Stomach (tissue), 9 donors: ENCODE results near the gene UBQLN1. TPM values are rescaled to one million over a fixed set of nuclear protein-coding genes. Genes with fewer than 3 reads are reported as not detected.

Experiments
- DNase-seq, 2 donors: peaks; one replicate each; pipeline versions ENCODE4 v3.0.0 to v3.0.0-alpha.2; 2013 to 2019
- H3K27ac ChIP-seq, 5 donors: fragments of 200-600 bp in 4 of 5; sonication (generic) in 4 of 5; one replicate each; pipeline ENCODE4 v1.5.1; 2013 to 2019; ENCODE audit warnings: mild to moderate bottlenecking in 1 of 5, moderate library complexity in 1 of 5
- H3K27me3 ChIP-seq, 3 donors: fragments of 200-600 bp; sonication (generic); one replicate each; pipeline ENCODE4 v1.5.1; 2017 to 2019; ENCODE audit warnings: mixed run types in 1 of 3
- H3K36me3 ChIP-seq, 4 donors: fragments of 200-600 bp; sonication (generic); 1 replicate in 3 of 4; 2 replicates in 1 of 4; pipeline ENCODE4 v1.5.1; 2016 to 2019
- H3K4me1 ChIP-seq, 4 donors: fragments of 200-600 bp; sonication (generic); one replicate each; pipeline ENCODE4 v1.5.1; 2016 to 2019
- H3K4me3 ChIP-seq, 4 donors: fragments of 200-600 bp; sonication (generic) in 3 of 4; one replicate each; pipeline ENCODE4 v1.5.1; 2016 to 2019; ENCODE audit warnings: mild to moderate bottlenecking in 1 of 4
- H3K9me3 ChIP-seq, 4 donors: fragments of 200-600 bp; sonication (generic); one replicate each; pipeline ENCODE4 v1.5.1; 2016 to 2019
- EP300 ChIP-seq: sonication (generic); formaldehyde crosslinking; IDR thresholded peaks from one replicate; pipeline ENCODE4 v1.6.1; 2017; ENCODE audit warnings: antibody characterized with exemption
- POLR2A ChIP-seq, 4 donors: fragments of 450-650 bp; IDR thresholded peaks; one replicate each; pipeline ENCODE4 v1.6.1; 2016; ENCODE audit warnings: antibody characterized with exemption in 4 of 4, control low read depth in 2 of 4, mild to moderate bottlenecking in 1 of 4, moderate library complexity in 1 of 4
- POLR2AphosphoS5 ChIP-seq, 3 donors: sonication (generic); formaldehyde crosslinking; IDR thresholded peaks; one replicate each; pipeline ENCODE4 v1.6.1; 2016; ENCODE audit warnings: antibody characterized with exemption in 3 of 3
- WGBS, 5 donors: extraction: QIAGEN DNeasy Blood & Tissue Kit in 3 of 5; methylation state at CpG; one replicate each; pipeline versions ENCODE4 v1.1.5 to v1.1.7; 2013 to 2018; 5-methylcytosine and 5-hydroxymethylcytosine counted together
- intact Hi-C: fragments of 100-400 bp; cut with DNase I; formaldehyde crosslinking; loops from one replicate; pipeline ENCODE4 v1.15.1; 2023; ENCODE audit warnings: low total_unique reads
- polyA plus RNA-seq, 3 donors: library from polyadenylated mRNA; stranded (reverse); fragments of 200-250 nt; gene quantifications; one replicate each; pipeline ENCODE4 v1.2.3, GENCODE V29; 2013
- total RNA-seq, 5 donors: library from RNA; depleted of rRNA; stranded (reverse); fragments of >200 nt; gene quantifications; one replicate each; pipeline versions ENCODE4 v1.1.0 to v1.2.3, GENCODE V29; 2014 to 2016
- TF ChIP-seq, protein P1 (sequence below), 7 experiments: fragments of 450-650 bp in 4 of 7; fragments of 200-600 bp in 3 of 7; sonication (generic) in 3 of 7; IDR thresholded peaks; one replicate each; pipeline ENCODE4 v1.5.1; 2016 to 2019; ENCODE audit warnings: antibody characterized with exemption in 7 of 7, control low read depth in 2 of 7, mild to moderate bottlenecking in 1 of 7
- donor health status: healthy with polysubstance abuse.
- donor health status: Bipolar disorder and iron deficiency.
- donor health status: healthy.

The UBQLN1 gene
- total and polyA plus RNA-seq, 8 donors, result 24.5 to 124 (median 74.6) TPM

DNA sequence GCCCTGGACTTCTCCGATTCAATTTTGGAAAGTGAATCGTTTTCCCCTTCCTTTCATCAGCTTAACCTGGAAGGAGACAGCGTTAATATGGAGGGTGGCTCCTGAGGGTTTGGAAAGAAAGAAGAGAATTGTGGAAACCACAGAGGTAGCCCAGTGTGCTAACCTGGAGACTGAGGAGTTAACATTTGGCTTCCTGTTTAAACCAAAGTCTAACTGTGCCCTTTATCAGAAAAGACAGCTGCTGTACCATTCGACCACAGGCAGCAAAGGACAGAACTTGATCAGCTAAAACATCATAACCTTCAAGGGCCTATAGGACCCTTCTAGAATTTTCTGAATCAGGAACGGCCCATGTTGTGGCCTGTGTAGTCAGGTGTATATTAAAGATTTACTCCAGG is 84.1 kb downstream of the UBQLN1 start:
- H3K27me3 ChIP-seq, result no peaks in the 10 kb centered on the region
- WGBS, 5 donors, result 2 to 13% (median 8%) methylated on average over 5 of the region's 5 CpGs
- peaks cover 0 to 22% (median 9%) of the 10 kb centered on the region in 4 donors for H3K36me3 ChIP-seq
- H3K4me3 ChIP-seq, result peak overlapping the region; percentile 63 to 96 (median 78)
- DNase-seq, result peak in 1 of 2 donors; percentile 58
- H3K27ac ChIP-seq, result peak overlapping the region; percentile 90 to 97 (median 92)
- TF ChIP-seq EP300 (no peak), POLR2AphosphoS5 (IDR thresholded peaks at IDR 0.05) (no peak), POLR2A (IDR thresholded peaks at IDR 0.05) (no peak)
- TF ChIP-seq, protein P1, sequence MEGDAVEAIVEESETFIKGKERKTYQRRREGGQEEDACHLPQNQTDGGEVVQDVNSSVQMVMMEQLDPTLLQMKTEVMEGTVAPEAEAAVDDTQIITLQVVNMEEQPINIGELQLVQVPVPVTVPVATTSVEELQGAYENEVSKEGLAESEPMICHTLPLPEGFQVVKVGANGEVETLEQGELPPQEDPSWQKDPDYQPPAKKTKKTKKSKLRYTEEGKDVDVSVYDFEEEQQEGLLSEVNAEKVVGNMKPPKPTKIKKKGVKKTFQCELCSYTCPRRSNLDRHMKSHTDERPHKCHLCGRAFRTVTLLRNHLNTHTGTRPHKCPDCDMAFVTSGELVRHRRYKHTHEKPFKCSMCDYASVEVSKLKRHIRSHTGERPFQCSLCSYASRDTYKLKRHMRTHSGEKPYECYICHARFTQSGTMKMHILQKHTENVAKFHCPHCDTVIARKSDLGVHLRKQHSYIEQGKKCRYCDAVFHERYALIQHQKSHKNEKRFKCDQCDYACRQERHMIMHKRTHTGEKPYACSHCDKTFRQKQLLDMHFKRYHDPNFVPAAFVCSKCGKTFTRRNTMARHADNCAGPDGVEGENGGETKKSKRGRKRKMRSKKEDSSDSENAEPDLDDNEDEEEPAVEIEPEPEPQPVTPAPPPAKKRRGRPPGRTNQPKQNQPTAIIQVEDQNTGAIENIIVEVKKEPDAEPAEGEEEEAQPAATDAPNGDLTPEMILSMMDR (IDR thresholded peaks at IDR 0.05), result no peak
- intact Hi-C loops, result no loop called here
- H3K4me1 ChIP-seq, result peaks cover 8 to 37% (median 18%) of the 10 kb centered on the region in 4 donors
- no peaks in the 10 kb centered on the region for H3K9me3 ChIP-seq

DNA sequence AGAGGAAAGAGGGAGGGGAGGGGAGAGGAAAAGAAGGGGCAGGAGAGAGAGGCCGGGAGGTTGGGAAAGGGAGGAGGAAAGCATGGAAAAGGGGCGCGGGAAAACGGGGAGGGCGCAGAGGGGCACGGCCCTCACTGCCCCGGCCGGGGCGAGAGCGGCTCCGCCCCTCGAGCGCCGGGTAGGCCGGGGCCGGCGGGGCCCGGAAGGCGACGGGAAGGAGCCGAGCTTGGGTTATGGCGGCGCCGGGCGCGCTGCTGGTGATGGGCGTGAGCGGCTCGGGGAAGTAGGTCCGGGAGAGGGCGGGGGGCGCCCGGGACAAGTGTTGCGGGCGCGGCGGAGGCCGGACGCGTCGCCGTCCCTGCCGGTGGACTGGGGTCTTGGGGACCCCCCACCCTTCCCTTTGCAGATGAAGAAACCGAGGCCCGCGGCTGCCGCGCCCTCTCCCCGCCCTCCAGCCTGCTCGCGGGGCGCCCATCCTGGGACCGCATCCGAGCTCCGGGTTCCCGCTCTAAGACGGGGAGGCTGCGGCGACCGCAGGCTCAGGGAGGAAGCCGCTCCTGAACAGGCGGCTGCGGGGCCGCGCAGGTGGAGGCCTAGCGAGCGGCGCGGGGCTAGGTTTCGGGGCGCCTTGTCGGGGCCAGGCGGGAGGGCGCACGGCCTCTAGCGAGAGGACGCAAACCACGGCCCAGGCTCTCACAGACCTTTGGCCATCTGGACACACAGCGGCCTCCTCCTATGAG is 84.6 kb downstream of the UBQLN1 start, which contains the start of gene IDNK:
Gene IDNK (plus strand): TSS at position 205 of the 740 bp plus-strand sequence. CDS start 29 bp downstream, at position 234.
- peak; percentile 61 to 90 for DNase-seq
- no peak for TF ChIP-seq POLR2A (IDR thresholded peaks at IDR 0.05)
- no peak for TF ChIP-seq EP300
- TF ChIP-seq, protein P1 (IDR thresholded peaks at IDR 0.05), result no peak
- peak in 1 of 3 donors; percentile 7 for TF ChIP-seq POLR2AphosphoS5 (IDR thresholded peaks at IDR 0.05)
- Histone ChIP-seq H3K4me3 (peak within 1 kb of the TSS; percentile 63 to 96 (median 78)), H3K27ac (peak within 1 kb of the TSS; percentile 90 to 97 (median 92)), H3K4me1 (peaks cover 8 to 37% (median 18%) of the 10 kb centered on the region in 4 donors), H3K27me3 (no peaks in the 10 kb centered on the region), H3K36me3 (peaks cover 0 to 16% (median 8%) of the 10 kb centered on the region in 4 donors), H3K9me3 (no peaks in the 10 kb centered on the region)
- 0 to 1% (median 1%) methylated on average over 30 to 79 of the region's 79 CpGs for WGBS, 5 donors
- intact Hi-C loops, result no loop called here

DNA sequence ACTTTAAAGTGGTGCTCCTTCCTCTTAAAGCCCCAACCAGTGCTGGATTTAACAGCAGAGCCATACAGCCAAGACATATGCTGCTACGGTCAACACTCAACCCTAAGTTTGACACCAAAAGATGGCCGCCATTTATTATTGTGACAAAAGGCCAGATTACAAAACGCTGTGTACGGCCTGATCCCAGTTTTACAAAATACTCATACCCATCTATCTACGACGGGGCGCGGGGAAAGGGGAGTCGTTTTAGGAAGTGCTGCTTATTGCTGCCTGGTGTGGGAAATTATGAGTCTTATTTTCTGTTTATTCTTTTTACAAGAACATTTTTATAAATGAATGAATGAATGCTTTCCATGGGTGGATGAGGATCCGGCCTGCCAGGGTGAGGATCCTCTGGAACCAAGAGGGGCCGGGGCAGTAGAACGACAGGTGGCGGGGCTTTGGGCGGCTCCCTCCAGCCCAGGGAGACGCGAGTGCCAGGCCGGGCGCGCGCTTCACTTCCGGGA is 85.3 kb downstream of the UBQLN1 start:
- peaks cover 8 to 37% (median 18%) of the 10 kb centered on the region in 4 donors for H3K4me1 ChIP-seq
- H3K9me3 ChIP-seq, result no peaks in the 10 kb centered on the region
- 6 to 14% (median 13%) methylated on average over 14 to 21 of the region's 21 CpGs for WGBS, 5 donors
- no peaks in the 10 kb centered on the region for H3K27me3 ChIP-seq
- DNase-seq, result peak in 1 of 2 donors; percentile 66
- H3K27ac ChIP-seq, result peak overlapping the region; percentile 90 to 97 (median 92)
- H3K4me3 ChIP-seq, result peak overlapping the region; percentile 63 to 96 (median 78)
- TF ChIP-seq, protein P1 (IDR thresholded peaks at IDR 0.05), result no peak
- TF ChIP-seq EP300, result no peak
- no peak for TF ChIP-seq POLR2A (IDR thresholded peaks at IDR 0.05)
- TF ChIP-seq POLR2AphosphoS5 (IDR thresholded peaks at IDR 0.05), result no peak
- intact Hi-C loops, result no loop called here
- H3K36me3 ChIP-seq, result peaks cover 0 to 12% (median 8%) of the 10 kb centered on the region in 4 donors

DNA sequence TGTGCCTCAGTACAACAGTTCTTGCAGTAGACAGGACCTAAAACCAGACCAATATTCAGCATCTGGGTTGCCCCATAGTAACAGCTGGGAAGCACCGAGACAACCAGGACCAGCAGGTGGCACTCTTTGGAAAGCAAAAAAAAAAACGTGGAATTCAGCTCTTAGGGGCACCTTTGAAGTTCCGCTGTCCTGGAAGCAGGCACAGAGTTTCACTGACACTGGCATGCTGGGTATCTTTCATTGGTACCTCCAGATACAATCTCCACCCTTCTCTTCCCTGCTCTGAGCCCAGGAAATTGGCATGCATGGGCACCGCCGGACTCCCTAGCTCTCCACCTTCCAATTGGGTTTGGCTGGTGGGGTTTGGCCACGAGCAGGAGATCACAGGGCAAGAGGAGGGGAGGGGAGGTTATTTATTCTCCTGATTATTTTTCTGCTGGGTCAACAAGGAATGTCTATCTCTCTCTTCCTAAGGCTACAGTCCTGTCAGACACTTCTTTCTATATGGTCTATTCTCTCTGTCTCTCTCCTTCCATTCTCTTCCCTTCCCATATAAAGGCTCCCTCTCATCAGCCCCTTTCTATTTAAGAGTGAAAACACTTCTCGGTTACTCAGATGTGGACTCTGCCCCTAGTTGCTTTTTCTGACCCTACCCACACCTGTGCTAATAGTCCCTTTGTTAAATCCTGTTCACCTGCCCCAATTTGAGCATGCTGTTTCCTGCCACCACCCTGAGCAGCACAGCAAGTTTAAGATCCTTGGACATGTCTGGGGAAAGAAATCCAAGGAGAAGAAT is 86.7 kb downstream of the UBQLN1 start:
- TF ChIP-seq EP300 (no peak), POLR2AphosphoS5 (IDR thresholded peaks at IDR 0.05) (no peak), POLR2A (IDR thresholded peaks at IDR 0.05) (no peak)
- TF ChIP-seq, protein P1 (IDR thresholded peaks at IDR 0.05), result peak in 5 of 7 experiments; percentile 45 to 69 (median 58)
- Histone ChIP-seq H3K36me3 (no peaks in the 10 kb centered on the region), H3K4me1 (peaks cover 8 to 37% (median 18%) of the 10 kb centered on the region in 4 donors), H3K27me3 (no peaks in the 10 kb centered on the region), H3K4me3 (peak overlapping the region in 2 of 4 donors; percentile 0 to 18), H3K27ac (no peak overlapping the region), H3K9me3 (no peaks in the 10 kb centered on the region)
- peak; percentile 53 to 84 for DNase-seq
- intact Hi-C loops, result no loop called here
- 10 to 18% (median 15%) methylated on average over 6 to 7 of the region's 7 CpGs for WGBS, 5 donors
